ENCODE data around the gene DECR2.
A peak's percentile ranks its signal among the peaks of the same experiment; 100 is the strongest.
"Not testable (repeated sequence)": the region's sequence is repeated elsewhere in the genome, so short reads cannot be mapped to it uniquely, and the experiment has no call there.

DECR2 gene

GRCh38 chr16:379961-380761 is 21.5 kb upstream of the DECR2 start:
- DNase-seq: no peak

- DNase-seq: no peak
Observed at GRCh38 chr16:380762-381011, 21.0 kb upstream of the DECR2 start.

- DNase-seq: no peak
Observed at GRCh38 chr16:381012-381788, 20.5 kb upstream of the DECR2 start.

- peak; percentile 68 for DNase-seq
Observed at GRCh38 chr16:381789-382717, 19.6 kb upstream of the DECR2 start, which contains the start of gene PGAP6. TSS of gene PGAP6 (minus strand) at chr16:381978. CDS start at chr16:381821, 157 bp downstream.

- DNase-seq: no peak
Observed at GRCh38 chr16:383326-384051, 18.2 kb upstream of the DECR2 start.

GRCh38 chr16:386641-387156 is 15.0 kb upstream of the DECR2 start:
- DNase-seq: no peak

- DNase-seq: not testable (repeated sequence)
Observed at GRCh38 chr16:387761-388666, 13.7 kb upstream of the DECR2 start.

GRCh38 chr16:389352-389751 is 12.3 kb upstream of the DECR2 start:
- DNase-seq: no peak

- DNase-seq: no peak
Observed at GRCh38 chr16:391885-392335, 9.8 kb upstream of the DECR2 start.

- DNase-seq: no peak
Observed at GRCh38 chr16:392450-393030, 9.1 kb upstream of the DECR2 start.

- no peak for DNase-seq
Observed at GRCh38 chr16:396199-396598, 5.5 kb upstream of the DECR2 start.

- peak; percentile 61 for DNase-seq
Observed at GRCh38 chr16:396605-397004, 5.1 kb upstream of the DECR2 start.

GRCh38 chr16:397135-397661 is 4.5 kb upstream of the DECR2 start, which contains the start of gene NME4:
TSS of gene NME4 (plus strand) at chr16:397199. CDS start at chr16:397223, 24 bp downstream.
- DNase-seq: no peak

GRCh38 chr16:397736-398332 is 3.9 kb upstream of the DECR2 start:
- DNase-seq: no peak

- no peak for DNase-seq
Observed at GRCh38 chr16:398561-399339, 2.9 kb upstream of the DECR2 start.

- no peak for DNase-seq
Observed at GRCh38 chr16:399340-400019, 2.2 kb upstream of the DECR2 start.

- no peak for DNase-seq
Observed at GRCh38 chr16:400061-400591, 1.6 kb upstream of the DECR2 start.

GRCh38 chr16:404971-405486 is 3.3 kb downstream of the DECR2 start:
- no peak for DNase-seq
